ENCODE measurements around the gene SORCS2.

The SORCS2 gene

GRCh38 chr4:7761312-7761711 lies 569.0 kb downstream of the SORCS2 start:
- no peak for ATAC-seq

GRCh38 chr4:7761720-7762119 lies 569.4 kb downstream of the SORCS2 start:
- ATAC-seq: peak in 1 of 2 donors; percentile 42

GRCh38 chr4:7762376-7763030 lies 570.2 kb downstream of the SORCS2 start:
- no peak for ATAC-seq

- ATAC-seq: no peak
These were observed 570.8 kb downstream of the SORCS2 start for GRCh38 chr4:7763106-7763505.

GRCh38 chr4:7763788-7764187 lies 571.5 kb downstream of the SORCS2 start:
- ATAC-seq: no peak

GRCh38 chr4:7764466-7764865 lies 572.1 kb downstream of the SORCS2 start:
- no peak for ATAC-seq

- ATAC-seq: no peak
These were observed 573.3 kb downstream of the SORCS2 start for GRCh38 chr4:7765666-7766065.

GRCh38 chr4:7766086-7766485 lies 573.7 kb downstream of the SORCS2 start:
- ATAC-seq: no peak

- no peak for ATAC-seq
These were observed 574.5 kb downstream of the SORCS2 start for GRCh38 chr4:7766661-7767345.

GRCh38 chr4:7767526-7767925 lies 575.2 kb downstream of the SORCS2 start:
- no peak for ATAC-seq

- no peak for ATAC-seq
These were observed 575.6 kb downstream of the SORCS2 start for GRCh38 chr4:7767966-7768365.

GRCh38 chr4:7768736-7769135 lies 576.4 kb downstream of the SORCS2 start:
- ATAC-seq: no peak

- no peak for ATAC-seq
These were observed 577.3 kb downstream of the SORCS2 start for GRCh38 chr4:7769396-7770223.

- ATAC-seq: no peak
These were observed 578.1 kb downstream of the SORCS2 start for GRCh38 chr4:7770224-7771050.

- peak; percentile 72 for ATAC-seq
These were observed 578.7 kb downstream of the SORCS2 start for GRCh38 chr4:7771056-7771455.

GRCh38 chr4:7771541-7772507 lies 579.5 kb downstream of the SORCS2 start:
- peak; percentile 11 to 40 for ATAC-seq

GRCh38 chr4:7772711-7773385 lies 580.5 kb downstream of the SORCS2 start:
- ATAC-seq: no peak

GRCh38 chr4:7773401-7774180 lies 581.3 kb downstream of the SORCS2 start:
- ATAC-seq: no peak

- no peak for ATAC-seq
These were observed 582.3 kb downstream of the SORCS2 start for GRCh38 chr4:7774301-7775294.
